IPS-NIHi7 (cell line): ENCODE data around the gene NEURL1B.

Experiments
- DNase-seq: peaks from one replicate; pipeline ENCODE4 v3.0.0; 2012; ENCODE audit warnings: mixed read lengths; ENCODE audit errors: extremely low spot score

Gene NEURL1B

DNA sequence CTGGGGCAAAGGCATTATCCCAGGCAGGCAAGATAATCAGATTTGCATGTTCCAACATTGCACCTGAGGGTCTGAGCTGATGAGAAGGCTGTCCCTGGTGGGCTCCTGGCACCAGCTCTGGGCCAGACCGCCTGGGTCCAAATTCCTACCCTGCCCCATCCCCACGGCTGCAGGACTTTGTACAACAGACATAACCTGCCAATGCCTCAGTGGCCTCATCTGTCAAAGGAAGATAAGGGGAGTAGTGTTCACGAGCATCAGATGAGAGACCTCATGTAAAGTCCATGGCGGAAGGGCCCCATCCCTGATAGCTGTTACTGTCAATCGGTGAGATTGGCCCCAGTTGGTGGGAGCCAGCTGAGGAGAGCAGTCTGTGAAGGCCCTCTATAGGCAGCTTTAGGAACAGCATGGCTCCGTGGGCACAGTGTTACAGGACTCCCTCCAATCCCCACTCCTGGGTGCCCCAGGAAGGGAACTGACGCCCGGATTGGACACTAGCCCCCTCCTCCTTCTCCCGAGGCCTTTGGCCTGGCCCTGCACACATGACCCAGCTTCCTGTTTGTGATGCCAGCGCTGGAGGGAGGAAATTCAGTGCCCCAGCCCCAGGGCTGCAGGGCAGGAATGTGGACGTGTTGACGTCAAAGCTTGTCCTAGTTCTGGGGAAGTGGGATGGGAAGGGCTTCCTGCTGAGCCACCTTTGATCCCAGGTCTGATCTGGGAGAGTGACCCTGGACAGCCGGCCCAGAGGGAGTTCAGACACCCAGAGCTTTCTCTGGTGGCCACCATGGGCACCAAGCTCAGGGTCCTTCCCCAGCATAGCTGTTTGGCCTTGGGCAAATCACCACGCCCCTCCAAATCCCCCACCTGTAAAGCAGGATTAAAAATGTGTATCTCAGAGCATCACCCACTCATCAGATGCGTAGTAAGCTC is 73.7 kb downstream of the NEURL1B start:
- peak; percentile 80 for DNase-seq

DNA sequence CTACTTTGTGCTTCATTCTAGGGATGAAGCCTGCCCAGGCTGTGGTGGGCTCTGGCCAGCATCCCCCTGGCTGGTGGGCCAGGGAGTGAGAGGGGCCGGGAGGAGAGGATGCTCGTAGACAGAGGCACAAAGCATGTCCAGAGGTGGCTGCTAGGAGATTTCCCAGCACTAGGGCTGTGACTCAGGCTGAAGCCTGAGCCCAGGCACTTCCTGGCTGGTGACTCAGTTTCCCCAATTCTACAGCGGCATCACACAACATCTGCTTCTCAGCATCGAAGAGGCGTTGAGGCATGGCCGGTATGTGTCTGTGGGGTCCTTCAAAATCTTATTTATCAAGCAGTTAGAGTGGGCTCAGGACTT is 74.3 kb downstream of the NEURL1B start:
- DNase-seq = no peak

DNA sequence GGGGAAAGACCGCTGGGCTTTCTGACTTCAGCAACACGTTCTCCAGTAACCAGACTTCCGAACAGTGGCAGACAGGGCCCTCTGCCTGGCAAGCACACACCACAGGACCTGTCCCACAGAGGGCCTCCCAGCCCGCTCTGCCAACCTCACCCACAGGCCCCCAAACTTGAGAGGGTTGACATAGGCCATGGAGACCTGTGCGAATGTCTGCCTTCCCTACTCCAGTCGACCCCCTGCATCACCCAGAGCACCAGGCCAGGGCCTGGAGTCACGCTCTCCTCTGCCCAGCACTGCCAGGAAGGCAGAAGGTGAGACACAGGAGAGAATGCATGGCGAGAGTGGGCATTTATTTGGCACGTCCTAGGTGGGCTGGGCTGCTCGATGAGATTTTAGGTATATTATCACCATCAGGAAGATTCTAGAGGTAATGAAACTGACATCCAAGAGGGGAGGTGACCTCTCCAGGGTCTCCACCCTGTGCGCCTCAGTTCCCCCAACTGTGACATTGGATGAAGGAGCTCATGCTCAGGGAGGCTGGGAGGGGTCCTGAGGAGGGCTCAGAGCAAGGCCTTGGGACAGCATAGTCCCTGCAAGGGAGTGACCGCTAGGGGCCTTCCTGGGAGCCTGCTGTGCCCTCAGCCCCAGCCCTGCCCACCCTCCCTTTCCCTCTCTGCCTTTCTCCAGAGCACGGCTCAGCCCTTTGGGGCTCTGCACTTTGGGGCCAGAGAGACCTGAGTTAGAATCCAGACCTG is 75.0 kb downstream of the NEURL1B start:
- DNase-seq = peak; percentile 52

DNA sequence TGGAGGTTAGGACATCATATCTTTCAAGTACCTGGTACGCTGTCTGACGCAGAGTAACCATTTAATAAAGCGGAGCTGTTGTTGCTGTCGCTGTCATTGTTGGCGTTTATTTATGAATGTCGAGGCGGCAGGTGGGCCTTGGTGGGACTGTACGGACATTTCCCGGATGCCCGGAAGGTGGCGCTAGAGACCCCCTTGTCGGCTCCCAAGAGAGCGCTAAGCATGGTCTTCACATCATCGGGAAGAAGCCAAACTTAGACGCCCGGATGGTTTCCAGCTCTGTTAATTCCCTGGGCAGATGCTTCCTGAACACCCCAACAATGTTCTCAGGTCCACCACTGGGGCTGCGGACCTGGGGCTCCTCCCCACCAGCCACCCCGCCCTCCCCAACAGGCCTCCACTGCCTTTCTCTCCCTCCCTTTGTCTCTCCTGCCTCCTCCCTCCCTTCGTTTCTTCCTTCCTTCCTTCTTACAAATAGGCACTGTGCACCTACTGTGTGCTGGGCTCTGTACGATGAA is 75.8 kb downstream of the NEURL1B start:
- peak; percentile 87 for DNase-seq

DNA sequence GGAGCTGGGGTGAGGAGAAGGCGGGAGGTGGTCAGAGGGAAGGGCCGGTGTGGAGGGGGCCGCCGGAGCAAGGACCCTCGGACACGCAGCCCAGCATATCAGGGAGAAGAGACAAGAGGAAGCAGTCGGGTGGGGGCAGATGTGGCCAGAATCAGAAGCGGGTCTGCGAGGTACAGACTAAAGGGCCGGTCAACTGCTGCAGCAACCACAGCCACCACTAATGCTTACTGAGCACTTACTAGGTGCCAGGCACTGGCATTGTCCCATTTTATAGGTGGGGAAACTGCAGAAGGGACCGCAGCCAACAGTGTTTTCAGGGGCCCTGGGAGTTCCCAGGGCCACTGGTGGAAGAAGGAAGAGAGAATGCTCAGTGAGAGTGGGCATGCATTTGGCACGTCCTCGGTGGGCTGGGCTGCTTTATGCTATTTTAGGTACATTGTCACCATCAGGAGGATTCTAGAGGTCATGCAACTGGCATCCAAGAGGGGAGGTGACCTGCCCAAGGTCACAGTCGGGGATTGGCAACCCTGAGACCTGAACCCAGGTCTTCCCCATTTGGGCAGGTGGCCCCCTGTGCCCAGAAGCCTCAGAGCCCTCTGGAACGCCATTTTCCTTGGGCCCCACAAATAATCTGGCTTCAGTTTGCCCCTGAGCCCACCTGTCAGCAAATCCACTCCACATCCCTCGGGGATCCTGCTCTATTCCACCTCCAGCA is 76.6 kb downstream of the NEURL1B start:
- no peak for DNase-seq

DNA sequence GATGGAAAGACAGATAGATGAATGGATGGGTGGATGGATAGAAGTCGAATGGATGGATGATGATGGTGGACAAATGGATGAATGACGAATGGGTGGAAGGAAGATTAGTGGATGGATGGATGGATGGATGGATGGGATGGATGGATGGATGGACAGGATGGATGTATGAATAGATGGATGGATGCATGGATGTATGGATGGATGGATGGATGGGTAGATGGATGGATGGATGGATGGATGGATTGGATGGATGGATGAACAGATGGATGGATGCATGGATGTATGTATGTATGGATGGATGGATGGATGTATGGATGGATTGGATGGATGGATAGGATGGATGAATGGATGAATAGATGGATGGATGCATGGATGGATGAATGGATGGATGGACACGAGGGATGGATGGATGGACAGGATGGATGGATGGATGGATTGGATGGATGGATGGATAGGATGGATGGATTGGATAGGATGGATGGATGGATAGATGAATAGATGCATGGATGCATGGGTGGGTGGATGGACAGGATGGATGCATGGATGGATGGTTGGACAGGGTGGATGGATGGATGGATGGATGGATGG is 77.6 kb downstream of the NEURL1B start:
- no peak for DNase-seq

DNA sequence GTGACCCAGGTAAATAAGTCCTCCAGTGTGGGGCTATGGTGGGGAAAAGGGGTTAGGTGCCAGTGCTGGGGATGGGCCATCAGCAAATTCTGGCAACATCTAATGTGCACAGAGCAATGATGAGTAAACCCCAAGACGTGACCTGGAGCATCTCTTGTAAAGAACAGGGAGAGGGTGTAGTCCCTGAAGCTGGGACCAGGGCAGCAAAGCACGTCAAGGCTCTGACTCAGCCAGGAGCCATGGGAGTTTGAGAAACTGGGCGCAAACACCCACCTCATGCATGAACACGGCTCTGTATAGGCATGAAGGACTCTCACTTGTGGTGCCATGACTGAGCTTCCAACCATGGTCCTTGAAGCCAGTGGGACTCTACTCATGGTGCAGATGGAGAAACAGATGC is 78.1 kb downstream of the NEURL1B start:
- DNase-seq = no peak

DNA sequence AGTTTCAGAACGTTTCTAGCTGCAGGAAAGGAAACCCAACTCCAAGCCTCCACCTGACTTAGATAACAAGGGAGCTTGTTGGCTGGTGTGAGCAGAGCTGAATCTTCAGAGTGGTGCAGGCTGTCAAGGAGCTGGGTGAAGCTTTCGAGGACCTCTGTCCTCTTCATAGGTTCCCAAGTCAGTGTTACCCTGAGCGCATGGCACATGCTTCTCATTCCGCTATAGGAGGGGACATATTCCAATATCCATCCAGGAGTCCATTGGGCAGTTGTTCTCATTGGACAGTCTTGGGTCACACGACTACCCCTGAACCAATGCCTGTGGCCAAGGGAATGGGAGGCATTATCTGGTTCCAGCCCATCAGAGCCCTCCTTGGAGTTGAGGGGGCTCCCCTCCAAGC is 79.6 kb downstream of the NEURL1B start:
- DNase-seq = no peak

DNA sequence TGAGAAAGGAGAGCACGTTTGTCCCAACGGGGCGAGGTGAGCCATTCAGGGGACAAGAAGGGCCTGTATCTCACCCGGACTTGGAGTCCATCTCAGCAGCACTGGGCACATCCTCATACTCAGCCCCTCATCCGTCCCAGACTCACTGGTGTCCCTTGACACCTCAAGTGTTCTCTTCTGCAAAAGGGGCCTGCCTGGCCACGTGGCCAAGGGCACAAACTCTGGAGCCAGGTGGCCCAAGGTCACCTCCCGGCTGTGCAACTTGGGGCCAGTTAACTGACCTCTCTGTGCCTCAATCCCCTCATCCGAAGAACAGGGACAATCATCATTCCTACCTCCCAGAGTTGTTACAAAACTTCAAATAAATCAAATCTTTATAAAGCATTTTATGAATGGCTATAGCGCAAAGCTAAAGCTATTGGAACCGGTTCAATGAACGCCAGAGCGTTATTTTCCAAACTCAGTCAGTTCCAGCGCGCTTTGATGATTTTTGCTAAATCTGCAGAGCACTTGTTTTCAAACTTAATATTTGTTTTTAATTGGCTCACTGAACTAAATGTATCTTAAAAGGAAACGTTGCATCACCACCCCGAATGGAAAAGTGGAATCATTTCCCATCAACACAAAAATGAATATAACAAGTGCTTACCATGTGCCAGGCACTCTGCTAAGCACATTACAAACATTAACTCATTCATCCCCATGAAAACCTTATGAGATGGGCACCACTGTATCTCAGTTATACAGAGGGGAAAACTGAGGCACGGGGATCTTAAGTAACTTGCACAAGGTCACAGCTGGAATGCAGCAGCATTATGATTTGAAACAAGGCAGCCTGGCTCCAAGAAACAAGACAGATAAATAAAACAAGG is 80.6 kb downstream of the NEURL1B start:
- DNase-seq = no peak

DNA sequence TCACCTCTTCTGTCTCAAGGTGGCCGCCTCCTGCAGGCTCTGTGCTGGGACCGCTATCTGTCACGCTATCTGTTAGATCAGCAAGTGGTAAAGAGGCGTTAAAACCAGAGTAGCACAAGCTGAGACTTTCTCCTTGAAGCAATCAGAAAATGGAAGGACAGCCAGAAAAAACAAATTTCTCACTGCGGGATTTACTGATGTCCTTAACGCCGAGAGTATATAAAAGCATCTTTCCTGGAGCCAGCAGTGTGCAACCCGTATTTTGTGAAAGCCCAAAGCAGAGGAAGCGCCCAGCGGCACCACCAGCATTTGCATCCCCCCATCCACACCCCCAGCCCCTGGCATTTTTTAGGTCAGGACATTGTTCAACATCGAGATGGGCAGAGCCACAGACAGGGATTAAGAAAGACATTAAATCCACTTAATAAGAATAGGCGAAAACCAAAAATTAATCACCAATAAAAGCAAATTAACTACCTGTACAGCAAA is 81.3 kb downstream of the NEURL1B start:
- no peak for DNase-seq

DNA sequence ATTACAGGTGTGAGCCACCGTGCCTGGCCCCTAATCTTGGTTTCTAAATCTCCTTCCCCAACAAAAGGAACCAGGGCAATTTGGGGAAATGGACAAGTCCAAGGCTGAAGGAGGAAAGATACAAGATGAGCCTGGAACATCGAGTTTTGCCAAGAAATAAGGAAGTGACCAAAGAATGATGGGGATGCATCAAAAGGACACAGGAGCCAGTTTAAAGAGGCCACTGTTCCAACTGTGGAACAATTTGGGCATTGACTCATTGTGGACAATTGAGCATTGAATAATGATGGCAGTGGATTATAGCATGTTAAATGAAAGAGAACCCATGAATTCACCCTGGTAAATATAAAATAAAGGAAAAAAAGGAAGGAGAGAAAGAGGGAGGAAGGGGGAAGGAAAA is 82.4 kb downstream of the NEURL1B start:
- DNase-seq = no peak

DNA sequence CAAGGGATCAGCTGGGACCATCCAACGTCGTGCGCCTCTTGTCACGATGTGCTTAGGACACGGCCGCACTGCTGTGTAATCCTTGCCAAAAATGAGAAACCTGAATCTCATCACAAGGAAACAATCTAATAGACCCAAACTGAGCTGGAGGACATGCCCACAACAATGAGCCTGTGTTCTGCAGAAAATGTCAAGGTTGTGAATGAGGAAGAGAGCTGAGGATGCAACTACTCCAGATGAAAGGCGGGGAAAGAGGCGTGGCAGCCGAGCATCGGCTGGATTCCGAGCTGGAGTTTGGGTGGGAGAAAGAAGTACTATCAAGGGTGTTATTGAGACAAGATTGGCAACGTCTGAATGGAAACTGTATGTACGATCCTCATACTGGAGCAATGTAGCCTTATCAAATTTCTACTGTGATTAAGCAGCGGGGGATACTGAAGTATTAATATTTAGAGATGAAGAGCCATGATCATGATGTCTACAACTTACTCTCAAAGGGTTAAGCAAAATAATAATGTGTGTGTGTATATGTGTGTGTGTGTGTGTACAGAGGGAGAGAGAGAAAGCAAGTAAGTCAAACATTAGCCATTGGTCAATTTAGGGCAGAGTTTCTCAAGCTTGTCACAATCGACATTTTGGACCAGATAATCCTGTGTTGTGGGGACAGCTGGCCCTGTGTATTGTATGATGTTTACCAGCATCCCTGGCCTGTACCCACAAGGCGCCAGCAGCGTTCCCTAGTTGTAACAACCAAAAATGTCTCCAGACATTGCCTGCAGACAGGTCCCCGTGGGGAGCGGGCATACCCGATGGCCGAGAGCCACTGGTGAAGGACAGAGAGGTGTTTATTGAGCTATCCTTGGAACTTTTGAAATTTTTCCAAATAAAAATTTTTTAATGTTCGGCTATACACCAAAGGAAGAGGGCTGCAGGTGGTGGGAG is 83.5 kb downstream of the NEURL1B start:
- no peak for DNase-seq

DNA sequence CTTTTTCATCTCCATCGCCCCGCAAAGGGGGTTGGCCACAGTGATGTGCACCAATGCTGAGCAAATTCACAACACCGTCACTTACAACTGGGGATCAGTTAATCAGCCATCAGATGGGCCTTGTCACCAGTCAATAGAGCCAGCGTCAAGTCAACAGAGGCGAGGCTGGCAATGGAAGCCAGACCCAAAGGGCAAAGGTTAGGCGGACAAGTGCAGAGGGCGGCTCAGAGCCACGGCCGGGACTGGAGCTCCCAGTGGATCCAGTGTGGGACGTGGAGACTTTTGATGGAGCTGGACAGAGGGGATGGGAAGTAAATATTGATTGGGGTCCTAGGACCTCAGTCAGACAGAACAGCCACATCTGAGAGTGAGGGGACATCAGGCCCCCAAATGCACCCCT is 84.2 kb downstream of the NEURL1B start:
- DNase-seq = no peak

DNA sequence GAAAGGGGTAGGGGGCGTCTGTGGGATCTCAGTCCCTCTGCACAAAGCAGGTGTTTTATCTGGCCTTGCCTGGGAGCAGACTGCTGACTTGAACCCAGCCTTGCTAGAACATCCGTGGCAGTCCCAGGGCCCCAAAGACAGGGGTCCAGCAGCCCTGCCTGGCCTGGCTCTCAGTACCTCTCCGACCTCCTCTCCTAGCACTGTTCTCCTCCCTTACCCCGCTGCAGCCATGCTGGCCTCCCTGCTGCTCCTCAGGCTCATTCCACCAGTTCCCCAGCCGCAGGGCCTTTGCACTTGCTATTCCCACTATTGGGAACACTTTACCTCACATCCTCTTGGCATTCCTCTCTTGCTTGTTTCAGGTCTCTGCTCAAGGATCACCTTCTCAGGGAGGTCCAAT is 84.7 kb downstream of the NEURL1B start:
- no peak for DNase-seq

DNA sequence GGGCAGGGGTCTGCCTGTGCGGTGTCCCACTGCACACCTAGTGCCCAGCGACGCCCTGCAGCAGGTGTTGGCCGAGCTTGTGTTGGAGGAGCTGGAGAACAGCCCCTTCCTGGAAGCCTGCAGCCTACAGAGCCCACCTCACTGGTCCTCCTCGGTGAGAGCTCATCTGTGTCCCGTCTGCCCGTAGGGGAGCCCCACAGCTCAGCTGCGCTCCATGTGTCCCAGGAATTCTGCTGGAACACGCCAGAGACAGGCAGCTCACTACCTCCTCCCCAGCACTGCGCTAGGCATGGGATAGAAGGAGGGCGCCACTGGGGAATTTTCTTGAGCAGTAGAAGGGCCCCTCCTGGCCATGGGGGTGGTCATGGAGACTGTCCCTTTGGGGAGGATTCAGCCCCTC is 85.9 kb downstream of the NEURL1B start:
- DNase-seq = no peak

DNA sequence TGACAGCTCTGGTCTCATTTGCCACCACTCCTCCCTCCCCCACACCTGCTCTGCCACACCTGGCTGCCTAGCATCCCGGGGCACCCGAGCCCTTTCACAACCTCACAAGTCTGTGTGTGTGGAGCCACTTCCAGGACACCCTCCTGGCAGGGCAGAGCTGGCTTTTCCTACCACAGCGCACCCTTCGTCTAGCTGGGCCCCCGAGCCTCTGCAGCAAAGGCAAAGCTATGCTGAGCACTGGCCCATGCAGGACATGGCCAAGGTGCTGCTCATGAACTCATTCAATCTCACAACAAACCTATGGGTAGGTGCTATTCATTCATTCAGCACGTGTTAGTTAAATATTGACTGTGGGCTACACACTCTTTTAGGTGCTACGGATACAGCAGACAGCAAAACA is 86.5 kb downstream of the NEURL1B start:
- DNase-seq = no peak

DNA sequence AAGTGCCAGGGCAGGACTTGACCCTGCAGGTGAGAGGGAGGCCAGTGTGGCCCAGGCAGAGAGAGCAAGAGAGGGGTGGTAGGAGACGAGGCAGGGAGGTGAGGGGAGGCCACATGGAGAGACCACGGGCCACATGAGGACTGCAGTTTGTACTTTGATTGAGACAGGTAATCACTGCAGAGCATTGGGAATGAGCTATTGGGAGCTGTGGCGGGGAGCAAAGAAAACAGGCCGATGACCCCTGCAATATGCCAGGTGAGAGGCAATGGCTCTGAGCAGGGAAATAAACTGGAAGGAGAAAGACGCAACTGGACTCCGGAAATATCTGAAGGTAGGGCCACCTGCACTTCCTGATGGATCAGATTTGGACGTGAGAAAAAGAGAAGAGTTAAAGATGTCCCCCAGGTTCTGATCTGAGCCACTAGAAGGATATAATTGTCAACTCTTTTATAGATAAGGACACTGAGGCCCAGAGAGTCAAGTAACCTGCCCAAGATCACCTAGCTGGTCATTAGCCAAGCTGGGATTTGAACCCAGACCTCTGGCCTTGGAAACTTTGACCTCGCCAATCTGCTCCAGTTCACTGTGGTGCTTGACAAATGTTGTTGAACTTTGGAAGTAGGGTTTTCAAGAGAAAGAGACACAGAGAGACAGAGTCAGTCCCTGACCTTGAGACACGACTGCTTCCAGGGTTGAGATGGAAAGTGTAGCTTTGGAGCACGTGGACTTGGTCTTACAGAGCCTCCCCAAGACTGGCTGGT is 87.6 kb downstream of the NEURL1B start:
- DNase-seq = no peak

DNA sequence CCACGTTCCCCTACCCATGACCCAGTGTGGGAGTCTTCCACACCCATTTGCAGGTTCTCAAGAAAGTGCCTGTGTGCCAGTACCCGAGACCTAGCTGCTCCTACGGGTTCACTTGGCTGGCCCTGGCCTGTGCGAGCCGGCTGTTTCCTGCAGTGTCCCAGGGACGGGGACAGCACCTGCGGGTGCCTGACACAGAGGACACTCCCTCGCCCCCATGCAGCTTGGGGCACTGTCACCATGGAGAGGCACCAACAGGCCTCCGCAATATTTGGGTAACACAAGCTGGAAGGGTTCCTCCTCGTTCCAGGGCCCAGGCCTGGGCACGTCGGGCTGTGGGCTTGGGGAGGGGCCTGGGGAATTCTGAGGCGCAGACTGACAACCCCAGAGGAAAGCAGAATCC is 88.5 kb downstream of the NEURL1B start:
- DNase-seq = no peak

DNA sequence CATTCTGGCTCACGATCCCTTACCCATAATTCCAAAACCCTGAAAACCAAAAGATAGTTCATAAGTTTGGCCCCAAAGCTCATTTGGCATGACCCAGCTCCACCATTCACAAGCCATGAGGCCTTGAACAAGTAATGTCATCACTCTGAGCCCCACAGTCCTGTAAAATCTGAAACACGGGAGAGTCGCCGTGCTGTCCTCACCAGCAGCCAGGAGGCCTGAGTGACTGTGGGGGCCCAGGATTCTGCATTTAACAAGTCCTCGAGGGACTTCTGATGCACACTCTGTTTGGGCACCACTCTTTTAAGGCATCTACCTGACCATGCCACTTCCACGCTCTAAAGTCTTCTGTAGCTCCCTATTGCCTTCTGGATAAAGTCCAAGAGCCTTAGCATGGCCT is 89.2 kb downstream of the NEURL1B start:
- no peak for DNase-seq
